Keratinocyte (primary cell): ENCODE measurements around the gene BAHD1. TPM values are rescaled to one million over a fixed set of nuclear protein-coding genes. Genes with fewer than 3 reads are reported as not detected.

Experiments
- DNase-seq: peaks from one replicate; pipeline ENCODE4 v3.0.0-alpha.2; 2011; ENCODE audit warnings: low read depth, missing footprints, low spot score
- FAIRE-seq: peaks from 2 replicates; lab custom pipeline; 2011; peaks lifted over from hg19 to GRCh38; lab: Jason Lieb, UNC
- H2AFZ ChIP-seq: 2 replicates; pipeline ENCODE4 v1.6.0; 2012; ENCODE audit warnings: low read length, control low read depth, inconsistent platforms; ENCODE audit not compliant: control insufficient read depth
- H3K27ac ChIP-seq: 2 replicates; pipeline ENCODE4 v1.5.1; 2011; ENCODE audit warnings: low read length; ENCODE audit not compliant: control insufficient read depth, insufficient read depth
- H3K27me3 ChIP-seq: 3 replicates; pipeline ENCODE4 v1.6.0; 2011; ENCODE audit warnings: low read length; ENCODE audit not compliant: control insufficient read depth, insufficient read depth; ENCODE audit errors: extremely low read depth
- H3K36me3 ChIP-seq, 2 experiments: 2 replicates in 1 of 2; 3 replicates in 1 of 2; pipeline ENCODE4 v1.5.1; 2011; ENCODE audit warnings: low read length in 2 of 2, mild to moderate bottlenecking in 1 of 2; ENCODE audit not compliant: control insufficient read depth in 2 of 2, insufficient read depth in 2 of 2; ENCODE audit errors: extremely low read depth in 1 of 2
- H3K4me1 ChIP-seq: 3 replicates; pipeline ENCODE4 v1.5.1; 2011; ENCODE audit warnings: low read length; ENCODE audit not compliant: control insufficient read depth, insufficient read depth; ENCODE audit errors: extremely low read depth
- H3K4me2 ChIP-seq: 3 replicates; pipeline ENCODE4 v1.6.0; 2011; ENCODE audit warnings: low read depth, low read length; ENCODE audit not compliant: control insufficient read depth, insufficient read depth; ENCODE audit errors: extremely low read depth
- H3K4me3 ChIP-seq, 3 experiments: fragments of 200-600 bp in 1 of 3; sonication (generic) in 1 of 3; 2 replicates in 2 of 3; 3 replicates in 1 of 3; pipeline ENCODE4 v1.5.1; 2011 to 2016; ENCODE audit warnings: low read length in 3 of 3, mild to moderate bottlenecking in 3 of 3, control low read depth in 2 of 3, inconsistent platforms in 1 of 3, low read depth in 1 of 3, mixed read lengths in 1 of 3, mixed run types in 1 of 3, moderate library complexity in 1 of 3; ENCODE audit not compliant: control insufficient read depth in 2 of 3, insufficient read depth in 2 of 3; ENCODE audit errors: extremely low read depth in 1 of 3
- H3K79me2 ChIP-seq: 2 replicates; pipeline ENCODE4 v1.6.0; 2012; ENCODE audit warnings: low read length; ENCODE audit not compliant: control insufficient read depth, insufficient read depth
- H3K9ac ChIP-seq: 3 replicates; pipeline ENCODE4 v1.6.0; 2011; ENCODE audit warnings: low read length; ENCODE audit not compliant: control insufficient read depth, insufficient read depth; ENCODE audit errors: extremely low read depth
- H3K9me1 ChIP-seq: 3 replicates; pipeline ENCODE4 v1.6.0; 2011; ENCODE audit warnings: low read length; ENCODE audit not compliant: control insufficient read depth, insufficient read depth; ENCODE audit errors: extremely low read depth
- H3K9me3 ChIP-seq: 2 replicates; pipeline ENCODE4 v1.5.1; 2012; ENCODE audit warnings: low read depth, low read length; ENCODE audit not compliant: control insufficient read depth
- H4K20me1 ChIP-seq: 3 replicates; pipeline ENCODE4 v1.6.0; 2011; ENCODE audit warnings: low read length; ENCODE audit not compliant: control insufficient read depth, insufficient read depth; ENCODE audit errors: extremely low read depth
- CTCF ChIP-seq, 3 experiments: IDR thresholded peaks in 1 of 3; conservative IDR thresholded peaks in 1 of 3; optimal IDR thresholded peaks in 1 of 3; 2 replicates in 2 of 3; 3 replicates in 1 of 3; pipeline versions ENCODE3 to v1.5.1; 2011; ENCODE audit warnings: low read length in 3 of 3, mild to moderate bottlenecking in 3 of 3, moderate library complexity in 2 of 3, control low read depth in 1 of 3, inconsistent platforms in 1 of 3; ENCODE audit not compliant: insufficient read depth in 2 of 3; ENCODE audit errors: extremely low read depth in 1 of 3
- EZH2 ChIP-seq: IDR thresholded peaks from one replicate; pipeline ENCODE4 v1.6.1; 2012; ENCODE audit warnings: inconsistent platforms, mild to moderate bottlenecking, low read length, moderate library complexity
- dilution Hi-C: fragments of 300-500 bp; cut with MboI; formaldehyde crosslinking; loops from one replicate; pipeline ENCODE4 v1.7.0; 2020; ENCODE audit warnings: low sequenced_read_pairs; ENCODE audit not compliant: extremely low pct_ligation_motif_present
- polyA plus RNA-seq, 5 experiments: library from polyadenylated mRNA; depleted of rRNA in 3 of 5; stranded (reverse) in 3 of 5; stranded (forward) in 1 of 5; unstranded in 1 of 5; fragments of >200 nt; gene quantifications; 1 replicate in 1 of 5; 2 replicates in 3 of 5; 3 replicates in 1 of 5; pipeline versions ENCODE4 v1.2.1 to v1.2.3, GENCODE V29; 2011 to 2012; ENCODE audit warnings: missing spikeins in 2 of 5, low read depth in 1 of 5, low replicate concordance in 1 of 5

BAHD1 gene
- polyA plus RNA-seq, 1 donor (not counting 4 experiments of a cell fraction or from before 2014, with no cell fraction given), result 4.8 TPM

- Histone ChIP-seq H3K9me1 (no peaks in the 10 kb centered on the region), H3K9ac (no peak overlapping the region), H3K79me2 (no peaks in the 10 kb centered on the region), H3K4me1 (peaks cover 29% of the 10 kb centered on the region), H3K4me2 (no peak overlapping the region), H2AFZ (no peak overlapping the region), H3K36me3 (no peaks in the 10 kb centered on the region), H4K20me1 (no peaks in the 10 kb centered on the region), H3K27ac (no peak overlapping the region), H3K4me3 (no peak overlapping the region), H3K27me3 (peaks cover 17% of the 10 kb centered on the region), H3K9me3 (no peaks in the 10 kb centered on the region)
- dilution Hi-C loops, result no loop called here
- DNase-seq (no peak), FAIRE-seq (no peak)
- TF ChIP-seq EZH2 (no peak), CTCF (optimal IDR thresholded peaks at IDR 0.05 in 1 of 3, IDR thresholded peaks at IDR 0.05 in 1 of 3, conservative IDR thresholded peaks at IDR 0.05 in 1 of 3; ENCODE audit: extremely low read depth in 1 of 3, insufficient read depth in 2 of 3, low read length in 3 of 3) (no peak)
Measured at GRCh38 chr15:40510201-40510600, 69.4 kb downstream of the BAHD1 start.

- DNase-seq (no peak), FAIRE-seq (peak; percentile 32)
- no peak for TF ChIP-seq EZH2
- TF ChIP-seq CTCF (optimal IDR thresholded peaks at IDR 0.05 in 1 of 3, IDR thresholded peaks at IDR 0.05 in 1 of 3, conservative IDR thresholded peaks at IDR 0.05 in 1 of 3; ENCODE audit: extremely low read depth in 1 of 3, insufficient read depth in 2 of 3, low read length in 3 of 3), result no peak
- Histone ChIP-seq H3K36me3 (no peaks in the 10 kb centered on the region), H3K79me2 (no peaks in the 10 kb centered on the region), H3K9me1 (no peaks in the 10 kb centered on the region), H3K4me1 (peaks cover 29% of the 10 kb centered on the region), H3K4me3 (peak overlapping the region; percentile 29 to 71 (median 54)), H3K27ac (no peak overlapping the region), H3K9me3 (no peaks in the 10 kb centered on the region), H4K20me1 (no peaks in the 10 kb centered on the region), H3K9ac (peak overlapping the region; percentile 38), H3K27me3 (peaks cover 17% of the 10 kb centered on the region), H3K4me2 (peak overlapping the region; percentile 85), H2AFZ (peak overlapping the region; percentile 81)
- dilution Hi-C loops, result no loop called here
Measured at GRCh38 chr15:40511093-40511471, 70.3 kb downstream of the BAHD1 start.
